Measurements from ENCODE around the gene HYCC2.
"Not testable (repeated sequence)": the region's sequence is repeated elsewhere in the genome, so short reads cannot be mapped to it uniquely, and the experiment has no call there.

HYCC2 gene

DNA sequence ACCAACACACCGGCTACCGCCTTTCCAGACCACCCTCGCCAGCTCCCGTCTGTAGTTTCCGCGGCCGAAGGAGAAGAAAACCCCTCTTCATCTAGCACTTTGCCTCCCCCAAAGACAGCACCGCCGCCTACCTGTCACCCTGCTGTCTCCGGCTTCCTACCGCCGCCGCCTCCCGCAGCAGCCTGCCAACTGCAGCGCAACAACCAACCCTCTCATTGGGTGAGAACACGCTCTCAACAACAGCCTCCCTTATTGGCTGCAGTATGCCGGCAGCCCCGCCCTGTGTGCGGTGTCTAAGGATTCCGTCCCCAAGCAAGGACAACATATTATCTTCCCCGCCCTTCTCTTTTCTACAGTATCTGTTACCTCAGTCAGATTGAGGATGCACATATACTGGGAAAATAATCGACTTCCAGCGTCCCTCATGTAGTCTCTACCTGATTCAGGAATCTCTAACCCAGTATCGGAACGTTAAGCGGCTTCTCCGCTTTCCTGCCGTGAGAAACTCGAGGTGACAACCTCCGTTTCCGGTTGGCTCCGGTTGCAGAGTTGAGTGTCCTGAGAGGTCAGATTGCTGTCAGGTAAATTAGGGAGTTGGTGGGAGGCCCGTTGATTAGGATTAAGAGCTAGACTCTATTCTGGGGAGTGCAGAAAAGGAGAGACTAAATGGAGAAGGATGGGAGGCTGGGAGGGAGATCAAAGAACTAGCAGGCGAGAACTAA, at the start of gene HYCC2, which contains the start of gene NDUFB3:
Gene HYCC2, minus strand, starts transcription at position 193 of the 722 bp plus-strand sequence. CDS start 47,662 bp downstream, outside the sequence.
Gene NDUFB3, plus strand, starts transcription at position 523 of the 722 bp plus-strand sequence. CDS start 6,882 bp downstream, outside the sequence.
- DNase-seq, result peak; percentile 91

DNA sequence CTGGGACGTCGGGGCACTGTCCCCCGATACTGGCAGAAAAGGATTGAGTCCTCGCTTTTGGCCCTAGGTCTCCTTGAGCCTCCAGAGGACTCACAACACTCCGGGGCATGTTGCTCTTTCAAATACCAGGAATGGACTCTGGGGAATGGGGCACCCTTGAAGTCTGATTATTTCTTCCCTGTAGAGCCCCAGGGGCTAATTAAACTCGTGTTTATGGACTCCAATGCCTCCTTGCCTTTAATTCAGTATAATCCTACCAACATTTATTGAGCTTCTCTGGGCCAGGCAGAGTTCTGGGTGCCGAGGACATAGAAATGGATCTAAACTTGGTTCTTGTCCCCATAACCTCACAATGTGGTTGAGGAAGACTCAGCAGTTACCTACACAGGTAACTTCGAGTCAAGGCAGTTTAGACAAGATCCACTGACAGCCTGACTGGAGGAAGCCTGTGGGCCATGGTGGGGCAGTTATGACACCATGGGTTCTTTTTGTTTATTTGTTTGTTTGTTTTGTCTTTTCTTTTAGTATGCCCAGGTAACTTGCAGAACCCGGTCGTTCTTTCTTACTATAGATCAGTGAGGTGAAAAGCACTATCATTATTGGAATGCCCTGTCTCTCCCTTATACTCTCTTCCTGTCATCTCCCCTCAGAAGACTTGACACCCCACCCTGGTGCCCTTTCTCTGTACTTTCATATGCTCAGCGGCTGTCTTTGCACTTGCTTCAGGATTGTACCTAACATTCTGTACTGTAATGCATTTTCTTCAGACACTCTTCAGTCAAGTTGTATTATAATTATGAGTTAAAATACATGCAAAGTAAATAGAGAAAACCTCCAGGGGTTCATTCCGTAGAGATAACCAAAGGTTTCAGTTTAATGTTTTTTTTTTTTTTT, 47.7 kb upstream of the HYCC2 start:
- peak; percentile 49 for DNase-seq

GRCh38 chr2:201118121-201118960, 46.9 kb upstream of the HYCC2 start:
- peak; percentile 74 for DNase-seq

DNA sequence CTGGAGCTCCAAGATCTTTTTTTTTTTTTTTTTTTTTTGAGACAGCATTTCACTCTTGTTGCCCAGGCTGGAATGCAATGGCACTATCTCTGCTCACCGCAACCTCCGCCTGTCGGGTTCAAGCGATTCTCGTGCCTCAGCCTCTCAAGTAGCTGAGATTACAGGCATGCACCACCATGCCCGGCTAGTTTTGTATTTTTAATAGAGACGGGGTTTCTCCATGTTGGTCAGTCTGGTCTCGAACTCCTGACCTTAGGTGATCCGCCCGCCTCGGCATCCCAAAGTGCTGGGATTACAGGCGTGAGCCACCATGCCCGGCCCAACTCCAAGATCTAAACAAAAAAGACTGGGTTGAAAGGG, 46.2 kb upstream of the HYCC2 start:
- DNase-seq, result not testable (repeated sequence)

GRCh38 chr2:201116959-201117734, 45.7 kb upstream of the HYCC2 start:
- no peak for DNase-seq

DNA sequence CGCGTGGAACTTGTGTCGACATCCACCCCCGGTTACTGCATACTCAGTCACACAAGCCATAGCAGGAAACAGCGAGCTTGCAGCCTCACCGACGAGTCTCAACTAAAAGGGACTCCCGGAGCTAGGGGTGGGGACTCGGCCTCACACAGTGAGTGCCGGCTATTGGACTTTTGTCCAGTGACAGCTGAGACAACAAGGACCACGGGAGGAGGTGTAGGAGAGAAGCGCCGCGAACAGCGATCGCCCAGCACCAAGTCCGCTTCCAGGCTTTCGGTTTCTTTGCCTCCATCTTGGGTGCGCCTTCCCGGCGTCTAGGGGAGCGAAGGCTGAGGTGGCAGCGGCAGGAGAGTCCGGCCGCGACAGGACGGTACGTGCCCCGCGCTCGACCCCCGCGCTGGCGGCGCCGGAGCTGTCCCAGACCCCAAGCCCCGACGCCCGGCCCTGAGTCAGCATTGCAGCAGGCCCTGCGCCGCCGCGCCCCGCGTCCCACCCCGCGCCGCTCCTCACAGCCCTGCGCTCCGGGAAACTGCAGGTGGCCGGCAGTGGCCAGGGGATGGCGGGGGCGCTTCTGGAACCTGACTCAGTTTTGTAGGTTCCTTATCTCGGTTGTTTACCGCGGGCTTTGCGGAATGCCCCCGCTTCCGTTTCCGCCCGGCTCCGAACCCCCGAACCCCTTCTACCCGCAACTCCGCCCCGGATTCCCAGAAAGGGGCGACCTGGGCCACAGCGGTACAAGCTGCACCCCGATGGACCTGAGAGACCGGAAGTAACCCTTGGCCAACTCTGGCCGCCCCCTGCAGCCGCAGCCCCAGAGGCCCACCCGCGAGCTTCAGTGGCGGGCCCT, 44.9 kb upstream of the HYCC2 start, which contains the start of gene CFLAR:
Gene CFLAR, plus strand, starts transcription at position 50 of the 844 bp plus-strand sequence. CDS start 13,702 bp downstream, outside the sequence.
- peak; percentile 17 for DNase-seq

DNA sequence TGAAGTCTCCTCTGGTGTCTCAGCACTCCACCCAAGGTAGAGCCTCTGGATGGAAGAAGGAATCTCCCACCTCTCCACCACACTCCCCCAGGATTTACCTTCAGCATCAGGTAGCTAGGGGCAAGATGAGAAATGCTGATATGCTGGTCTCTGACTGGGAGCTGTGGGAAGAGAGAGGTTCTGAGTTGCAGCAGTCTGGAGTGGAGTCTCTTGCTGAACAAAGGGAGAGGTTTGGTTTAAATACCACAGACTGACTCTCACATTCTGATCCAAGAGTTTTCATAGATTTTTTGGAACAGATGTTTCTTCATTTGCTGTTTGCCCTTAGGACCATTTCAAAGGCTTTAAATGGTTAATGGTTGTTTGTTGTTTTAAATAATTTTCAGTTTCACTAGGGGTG, 43.4 kb upstream of the HYCC2 start:
- DNase-seq, result no peak

GRCh38 chr2:201114350-201114749, 42.9 kb upstream of the HYCC2 start:
- no peak for DNase-seq

- DNase-seq, result no peak
Measured at GRCh38 chr2:201111096-201111495, 39.6 kb upstream of the HYCC2 start.

- DNase-seq, result no peak
Measured at GRCh38 chr2:201110615-201111014, 39.1 kb upstream of the HYCC2 start.

DNA sequence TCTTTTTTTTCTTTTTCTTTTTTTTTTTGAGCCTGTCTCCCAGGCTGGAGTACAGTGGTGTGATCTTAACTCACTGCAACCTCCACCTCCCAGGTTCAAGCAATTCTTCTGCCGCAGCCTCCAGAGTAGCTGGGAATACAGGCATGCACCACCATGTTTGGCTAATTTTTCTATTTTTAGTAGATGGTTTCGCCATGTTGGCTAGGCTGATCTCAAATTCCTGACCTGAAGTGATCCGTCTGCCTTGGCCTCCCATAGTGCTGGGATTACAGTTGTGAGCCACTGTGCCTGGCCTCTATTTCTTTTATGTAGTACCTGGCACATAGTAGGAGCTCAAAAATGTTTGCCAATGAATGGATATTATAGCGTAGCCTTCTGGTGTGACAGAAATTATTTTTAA, 37.7 kb upstream of the HYCC2 start:
- DNase-seq, result no peak

DNA sequence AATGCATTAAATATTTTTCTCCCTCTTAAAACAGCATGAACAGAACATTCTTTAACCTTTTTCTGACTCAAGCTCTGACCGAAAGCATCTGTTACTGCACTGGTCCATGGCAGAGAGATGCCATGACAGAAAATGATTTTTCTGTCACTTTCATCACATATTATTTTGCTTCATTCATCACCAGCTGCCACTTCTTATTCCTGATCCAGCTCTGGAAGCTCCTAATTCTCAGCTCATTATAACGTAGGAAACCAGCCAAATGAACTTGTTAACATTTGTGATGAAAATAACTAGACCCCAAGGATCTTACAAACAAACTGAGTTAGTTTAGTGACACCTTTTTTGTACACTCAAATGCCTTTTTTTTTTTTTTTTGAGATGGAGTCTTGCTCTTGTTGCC, 36.9 kb upstream of the HYCC2 start:
- no peak for DNase-seq

- no peak for DNase-seq
Measured at GRCh38 chr2:201107624-201108023, 36.2 kb upstream of the HYCC2 start.

DNA sequence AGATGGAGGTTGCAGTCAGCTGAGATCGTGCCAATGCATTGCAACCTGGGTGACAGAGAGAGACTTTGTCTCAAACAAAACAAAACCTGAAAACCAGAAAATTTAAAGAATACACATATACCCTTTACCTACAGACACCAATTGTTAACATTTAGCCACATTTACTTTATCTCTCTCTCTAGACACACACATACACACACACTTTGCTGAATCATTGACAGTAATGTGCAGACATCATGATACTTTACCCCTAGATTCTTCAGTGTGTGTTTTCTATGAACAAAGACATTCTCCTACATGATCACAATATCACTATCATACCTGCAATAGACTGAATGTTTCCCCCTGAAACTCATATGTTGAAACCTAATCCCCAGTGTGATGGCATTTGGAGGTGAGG, 34.3 kb upstream of the HYCC2 start:
- DNase-seq, result no peak

DNA sequence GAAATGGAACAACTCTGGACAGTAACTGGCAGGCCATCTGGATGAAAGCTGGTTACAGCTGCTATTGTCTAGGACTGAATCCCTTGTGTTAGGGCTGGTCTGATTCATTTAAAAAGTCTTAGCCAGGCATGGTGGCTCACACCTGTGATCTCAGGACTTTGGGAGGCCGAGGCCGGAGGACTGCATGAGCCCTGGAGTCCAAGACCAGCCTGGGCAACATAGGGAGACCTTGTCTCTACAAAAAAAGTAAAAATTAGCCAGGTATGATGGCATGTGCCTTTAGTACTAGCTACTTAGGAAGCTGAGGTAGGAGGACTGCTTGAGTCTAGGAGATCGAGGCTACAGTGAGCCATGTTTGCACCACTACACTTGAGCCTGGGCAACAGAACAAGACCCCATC, 29.0 kb upstream of the HYCC2 start:
- DNase-seq, result no peak

- no peak for DNase-seq
Measured at GRCh38 chr2:201093573-201093972, 22.1 kb upstream of the HYCC2 start.

DNA sequence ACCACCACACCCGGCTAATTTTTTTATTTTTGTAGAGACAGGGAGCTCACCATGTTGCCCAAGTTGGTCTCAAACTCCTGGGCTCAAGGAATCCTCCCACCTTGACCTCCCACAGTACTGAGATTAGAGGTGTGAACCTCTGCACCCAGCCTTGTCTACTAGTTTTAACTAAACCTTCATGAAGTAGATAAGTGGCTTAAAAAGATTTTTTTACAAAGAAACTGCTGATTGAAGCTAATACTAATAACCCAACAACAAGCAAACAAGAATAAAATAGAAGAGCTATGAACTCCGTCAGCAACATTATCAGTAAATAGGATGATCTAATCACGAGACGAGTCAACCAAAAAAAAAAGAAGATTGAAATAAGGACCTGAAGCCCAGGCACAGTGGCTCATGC, 19.1 kb upstream of the HYCC2 start:
- DNase-seq, result no peak

GRCh38 chr2:201084863-201085262, 13.4 kb upstream of the HYCC2 start:
- no peak for DNase-seq

GRCh38 chr2:201074996-201075395, 3.5 kb upstream of the HYCC2 start:
- DNase-seq, result no peak

GRCh38 chr2:201073071-201073470, 1.6 kb upstream of the HYCC2 start:
- DNase-seq, result no peak

DNA sequence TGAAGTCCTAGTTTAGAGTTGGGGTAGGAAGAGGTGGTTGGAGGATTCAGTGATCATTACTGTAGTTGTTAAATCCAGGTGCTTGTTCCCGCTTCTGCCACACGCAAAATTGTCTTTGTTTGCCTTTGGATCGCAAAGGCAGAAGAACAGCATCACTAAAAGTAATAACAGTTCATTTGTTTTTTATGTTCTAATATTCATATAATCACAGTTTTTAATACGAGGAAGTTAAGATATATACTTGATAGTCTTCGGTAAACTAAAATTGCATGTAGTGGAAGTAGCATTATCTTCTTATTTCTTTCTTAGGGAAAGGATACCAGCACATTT, 695 bp upstream of the HYCC2 start:
- no peak for DNase-seq
